ENCODE measurements around the gene JCHAIN.

- TF ChIP-seq EZH2 (IDR thresholded peaks at IDR 0.05; ENCODE audit: insufficient read depth, poor library complexity, severe bottlenecking) (no peak), EZH2phosphoT487 (IDR thresholded peaks at IDR 0.05; ENCODE audit: insufficient read depth, low read depth) (no peak)
These were observed 37.9 kb downstream of the JCHAIN start, which contains the start of gene ENAM for GRCh38 chr4:70628444-70628843.
